HepG2 (cell line): Measurements from ENCODE around the gene KRT38. TPM values are rescaled to one million over a fixed set of nuclear protein-coding genes. Genes with fewer than 3 reads are reported as not detected.

ENCODE experiments used
- ELF3 ChIP-seq: IDR thresholded peaks from 2 replicates; pipeline ENCODE4 v1.6.1; 2016; ENCODE audit warnings: missing genetic modification reagents, missing compliant biosample characterization
- FOXJ3 ChIP-seq: sonication (generic); formaldehyde crosslinking; IDR thresholded peaks from 2 replicates; pipeline ENCODE4 v1.4.0; 2020; ENCODE audit warnings: missing genetic modification reagents, mild to moderate bottlenecking, borderline replicate concordance
- HNF4A ChIP-seq: sonication (generic); formaldehyde crosslinking; IDR thresholded peaks from 2 replicates; pipeline ENCODE4 v1.4.0; 2020; ENCODE audit warnings: missing genetic modification reagents
- MYNN ChIP-seq: sonication (generic); formaldehyde crosslinking; IDR thresholded peaks from 2 replicates; pipeline ENCODE4 v1.4.0; 2020; ENCODE audit warnings: mild to moderate bottlenecking, low read depth, missing genetic modification reagents
- NR2F2 ChIP-seq: IDR thresholded peaks from 2 replicates; pipeline ENCODE4 v1.6.1; 2012; ENCODE audit warnings: low read depth, inconsistent platforms, borderline replicate concordance
- PLRG1 ChIP-seq: fragments of 450-650 bp; conservative IDR thresholded peaks from 2 replicates; pipeline ENCODE4 v1.6.1; 2016
- REPIN1 ChIP-seq: sonication (generic); formaldehyde crosslinking; IDR thresholded peaks from 2 replicates; pipeline ENCODE4 v1.8.0; 2022; ENCODE audit warnings: missing genetic modification reagents, low read depth, mild to moderate bottlenecking, borderline replicate concordance
- SATB2 ChIP-seq: sonication (generic); formaldehyde crosslinking; IDR thresholded peaks from 2 replicates; pipeline ENCODE4 v1.5.0; 2020; ENCODE audit warnings: missing genetic modification reagents
- SNAI1 ChIP-seq: sonication (generic); formaldehyde crosslinking; IDR thresholded peaks from 2 replicates; pipeline ENCODE4 v1.5.0; 2020; ENCODE audit warnings: mild to moderate bottlenecking, missing genetic modification reagents, borderline replicate concordance
- ZFP36 ChIP-seq: fragments of 150-350 bp; IDR thresholded peaks from 2 replicates; pipeline ENCODE4 v1.6.1; 2018; ENCODE audit warnings: borderline replicate concordance, low read length, low read depth; ENCODE audit not compliant: partially characterized antibody
- ZFP36L1 ChIP-seq: sonication (generic); formaldehyde crosslinking; IDR thresholded peaks from 2 replicates; pipeline ENCODE4 v1.8.0; 2022; ENCODE audit warnings: mild to moderate bottlenecking, missing genetic modification reagents, moderate library complexity
- ZFY ChIP-seq: sonication (generic); formaldehyde crosslinking; IDR thresholded peaks from 2 replicates; pipeline ENCODE4 v1.4.0; 2020; ENCODE audit warnings: missing genetic modification reagents
- ZKSCAN8 ChIP-seq: IDR thresholded peaks from 2 replicates; pipeline ENCODE4 v1.6.1; 2016; ENCODE audit warnings: borderline replicate concordance, missing genetic modification reagents, missing compliant biosample characterization
- ZNF280D ChIP-seq: sonication (generic); formaldehyde crosslinking; IDR thresholded peaks from 2 replicates; pipeline ENCODE4 v1.5.1; 2020; ENCODE audit warnings: mild to moderate bottlenecking, missing genetic modification reagents
- ZNF737 ChIP-seq: sonication (generic); formaldehyde crosslinking; IDR thresholded peaks from 2 replicates; pipeline ENCODE4 v1.5.0; 2020; ENCODE audit warnings: missing genetic modification reagents, mild to moderate bottlenecking, borderline replicate concordance
- polyA plus RNA-seq, 8 experiments: library from polyadenylated mRNA; depleted of rRNA in 3 of 8; stranded (reverse) in 7 of 8; unstranded in 1 of 8; fragments of >200 nt; fragmentation: Illumina TruSeq in 4 of 8; extraction: Trizol in 4 of 8; gene quantifications; 2 replicates each; pipeline versions ENCODE4 v1.2.1 to v1.2.3, GENCODE V29; 2011 to 2016; ENCODE audit warnings: low read depth in 4 of 8, missing spikeins in 1 of 8, mixed read lengths in 1 of 8; ENCODE audit not compliant: insufficient read depth in 1 of 8
- total RNA-seq, 5 experiments: library from RNA; depleted of rRNA; stranded (reverse); fragments of >200 nt; fragmentation: Illumina TruSeq; extraction: Trizol; gene quantifications; 2 replicates each; pipeline ENCODE4 v1.2.3, GENCODE V29; 2016; ENCODE audit warnings: low read depth in 1 of 5
- TF ChIP-seq, protein P1 (sequence below): sonication (generic); formaldehyde crosslinking; IDR thresholded peaks from 2 replicates; pipeline ENCODE4 v1.4.0; 2020; ENCODE audit warnings: missing genetic modification reagents
- TF ChIP-seq, protein P2 (sequence below): sonication (generic); formaldehyde crosslinking; conservative IDR thresholded peaks from 2 replicates; pipeline ENCODE4 v1.5.0; 2020; ENCODE audit warnings: missing genetic modification reagents
- TF ChIP-seq, protein P3 (sequence below): sonication (generic); formaldehyde crosslinking; IDR thresholded peaks from 2 replicates; pipeline ENCODE4 v1.4.0; 2020; ENCODE audit warnings: low read depth, missing genetic modification reagents
- TF ChIP-seq, protein P4 (sequence below): sonication (generic); formaldehyde crosslinking; IDR thresholded peaks from 2 replicates; pipeline ENCODE4 v1.4.0; 2020; ENCODE audit warnings: missing genetic modification reagents

KRT38 gene
- total and polyA plus RNA-seq, 2 of the 13 experiments (the other 11 are each of a cell fraction or from before 2014, with no cell fraction given) = not detected

GRCh38 chr17:41415833-41416335, 24.9 kb downstream of the KRT38 start (continued):
- TF ChIP-seq, protein P1, sequence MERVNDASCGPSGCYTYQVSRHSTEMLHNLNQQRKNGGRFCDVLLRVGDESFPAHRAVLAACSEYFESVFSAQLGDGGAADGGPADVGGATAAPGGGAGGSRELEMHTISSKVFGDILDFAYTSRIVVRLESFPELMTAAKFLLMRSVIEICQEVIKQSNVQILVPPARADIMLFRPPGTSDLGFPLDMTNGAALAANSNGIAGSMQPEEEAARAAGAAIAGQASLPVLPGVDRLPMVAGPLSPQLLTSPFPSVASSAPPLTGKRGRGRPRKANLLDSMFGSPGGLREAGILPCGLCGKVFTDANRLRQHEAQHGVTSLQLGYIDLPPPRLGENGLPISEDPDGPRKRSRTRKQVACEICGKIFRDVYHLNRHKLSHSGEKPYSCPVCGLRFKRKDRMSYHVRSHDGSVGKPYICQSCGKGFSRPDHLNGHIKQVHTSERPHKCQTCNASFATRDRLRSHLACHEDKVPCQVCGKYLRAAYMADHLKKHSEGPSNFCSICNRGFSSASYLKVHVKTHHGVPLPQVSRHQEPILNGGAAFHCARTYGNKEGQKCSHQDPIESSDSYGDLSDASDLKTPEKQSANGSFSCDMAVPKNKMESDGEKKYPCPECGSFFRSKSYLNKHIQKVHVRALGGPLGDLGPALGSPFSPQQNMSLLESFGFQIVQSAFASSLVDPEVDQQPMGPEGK (CRISPR knock-in tag) = peak; percentile 27; the same call in 1 of the 2 replicates
- TF ChIP-seq SATB2 (CRISPR knock-in tag) (0 out of 2 replicates have a peak, but pooled peaks have one; percentile 54), SNAI1 (CRISPR knock-in tag) (no peak), ZFP36L1 (CRISPR knock-in tag) (peak; percentile 64; the same call in 1 of the 2 replicates), HNF4A (CRISPR knock-in tag) (peak; percentile 97), ZNF280D (peak; percentile 81; the same call in 1 of the 2 replicates), ZFY (CRISPR knock-in tag) (0 out of 2 replicates have a peak, but pooled peaks have one; percentile 32), PLRG1 (no peak), ZNF737 (CRISPR knock-in tag) (no peak), MYNN (CRISPR knock-in tag) (no peak), FOXJ3 (CRISPR knock-in tag) (peak; percentile 47; the same call in 1 of the 2 replicates), ZKSCAN8 (peak; percentile 16; the same call in 1 of the 2 replicates), NR2F2 (no peak), REPIN1 (CRISPR knock-in tag) (peak; percentile 58; the same call in 1 of the 2 replicates), ELF3 (peak; percentile 84), ZFP36 (no peak)
- TF ChIP-seq, protein P2, sequence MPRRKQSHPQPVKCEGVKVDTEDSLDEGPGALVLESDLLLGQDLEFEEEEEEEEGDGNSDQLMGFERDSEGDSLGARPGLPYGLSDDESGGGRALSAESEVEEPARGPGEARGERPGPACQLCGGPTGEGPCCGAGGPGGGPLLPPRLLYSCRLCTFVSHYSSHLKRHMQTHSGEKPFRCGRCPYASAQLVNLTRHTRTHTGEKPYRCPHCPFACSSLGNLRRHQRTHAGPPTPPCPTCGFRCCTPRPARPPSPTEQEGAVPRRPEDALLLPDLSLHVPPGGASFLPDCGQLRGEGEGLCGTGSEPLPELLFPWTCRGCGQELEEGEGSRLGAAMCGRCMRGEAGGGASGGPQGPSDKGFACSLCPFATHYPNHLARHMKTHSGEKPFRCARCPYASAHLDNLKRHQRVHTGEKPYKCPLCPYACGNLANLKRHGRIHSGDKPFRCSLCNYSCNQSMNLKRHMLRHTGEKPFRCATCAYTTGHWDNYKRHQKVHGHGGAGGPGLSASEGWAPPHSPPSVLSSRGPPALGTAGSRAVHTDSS (CRISPR knock-in tag) = no peak
- TF ChIP-seq, protein P3, sequence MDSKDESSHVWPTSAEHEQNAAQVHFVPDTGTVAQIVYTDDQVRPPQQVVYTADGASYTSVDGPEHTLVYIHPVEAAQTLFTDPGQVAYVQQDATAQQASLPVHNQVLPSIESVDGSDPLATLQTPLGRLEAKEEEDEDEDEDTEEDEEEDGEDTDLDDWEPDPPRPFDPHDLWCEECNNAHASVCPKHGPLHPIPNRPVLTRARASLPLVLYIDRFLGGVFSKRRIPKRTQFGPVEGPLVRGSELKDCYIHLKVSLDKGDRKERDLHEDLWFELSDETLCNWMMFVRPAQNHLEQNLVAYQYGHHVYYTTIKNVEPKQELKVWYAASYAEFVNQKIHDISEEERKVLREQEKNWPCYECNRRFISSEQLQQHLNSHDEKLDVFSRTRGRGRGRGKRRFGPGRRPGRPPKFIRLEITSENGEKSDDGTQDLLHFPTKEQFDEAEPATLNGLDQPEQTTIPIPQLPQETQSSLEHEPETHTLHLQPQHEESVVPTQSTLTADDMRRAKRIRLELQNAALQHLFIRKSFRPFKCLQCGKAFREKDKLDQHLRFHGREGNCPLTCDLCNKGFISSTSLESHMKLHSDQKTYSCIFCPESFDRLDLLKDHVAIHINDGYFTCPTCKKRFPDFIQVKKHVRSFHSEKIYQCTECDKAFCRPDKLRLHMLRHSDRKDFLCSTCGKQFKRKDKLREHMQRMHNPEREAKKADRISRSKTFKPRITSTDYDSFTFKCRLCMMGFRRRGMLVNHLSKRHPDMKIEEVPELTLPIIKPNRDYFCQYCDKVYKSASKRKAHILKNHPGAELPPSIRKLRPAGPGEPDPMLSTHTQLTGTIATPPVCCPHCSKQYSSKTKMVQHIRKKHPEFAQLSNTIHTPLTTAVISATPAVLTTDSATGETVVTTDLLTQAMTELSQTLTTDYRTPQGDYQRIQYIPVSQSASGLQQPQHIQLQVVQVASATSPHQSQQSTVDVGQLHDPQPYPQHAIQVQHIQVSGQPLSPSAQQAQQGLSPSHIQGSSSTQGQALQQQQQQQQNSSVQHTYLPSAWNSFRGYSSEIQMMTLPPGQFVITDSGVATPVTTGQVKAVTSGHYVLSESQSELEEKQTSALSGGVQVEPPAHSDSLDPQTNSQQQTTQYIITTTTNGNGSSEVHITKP = peak; percentile 55; the same call in 1 of the 2 replicates
- TF ChIP-seq, protein P4, sequence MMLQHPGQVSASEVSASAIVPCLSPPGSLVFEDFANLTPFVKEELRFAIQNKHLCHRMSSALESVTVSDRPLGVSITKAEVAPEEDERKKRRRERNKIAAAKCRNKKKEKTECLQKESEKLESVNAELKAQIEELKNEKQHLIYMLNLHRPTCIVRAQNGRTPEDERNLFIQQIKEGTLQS (CRISPR knock-in tag) = peak; percentile 61; the same call in 1 of the 2 replicates
